ENCODE data around the gene PPP3CA.
"Not testable (repeated sequence)": the region's sequence is repeated elsewhere in the genome, so short reads cannot be mapped to it uniquely, and the experiment has no call there.

PPP3CA gene

GRCh38 chr4:101104312-101105052 is 242.8 kb downstream of the PPP3CA start:
- no peak for TF ChIP-seq Cebpa-rat (IDR thresholded peaks at IDR 0.05)
- Histone ChIP-seq H3K4me1 (peaks cover 40% of the 10 kb centered on the region), H3K27ac (peak overlapping the region; percentile 79), H3K36me3 (peaks cover 14% of the 10 kb centered on the region; the same call in 1 of the 2 replicates), H3K27me3 (no peaks in the 10 kb centered on the region), H3K9ac (peak overlapping the region; percentile 53; the same call in 1 of the 2 replicates), H3K9me3 (no peaks in the 10 kb centered on the region), H3K4me3 (peak overlapping the region; percentile 6; the same call in 1 of the 2 replicates), H3K4me2 (peak overlapping the region; percentile 76), H4K20me1 (no peaks in the 10 kb centered on the region)

GRCh38 chr4:101103381-101104142 is 243.8 kb downstream of the PPP3CA start:
- peak overlapping the region; percentile 6; the same call in 1 of the 2 replicates for H3K4me3 ChIP-seq
- H3K4me1 ChIP-seq: peaks cover 40% of the 10 kb centered on the region
- H3K27ac ChIP-seq: peak overlapping the region; percentile 79
- H3K9ac ChIP-seq: peak overlapping the region; percentile 53; the same call in 1 of the 2 replicates
- H4K20me1 ChIP-seq: no peaks in the 10 kb centered on the region
- H3K36me3 ChIP-seq: peaks cover 11% of the 10 kb centered on the region; the same call in 1 of the 2 replicates
- peak overlapping the region; percentile 76 for H3K4me2 ChIP-seq
- no peak for TF ChIP-seq Cebpa-rat (IDR thresholded peaks at IDR 0.05)
- H3K9me3 ChIP-seq: no peaks in the 10 kb centered on the region
- no peaks in the 10 kb centered on the region for H3K27me3 ChIP-seq

- Histone ChIP-seq H3K27me3 (no peaks in the 10 kb centered on the region), H3K9ac (no peak overlapping the region), H3K9me3 (no peaks in the 10 kb centered on the region), H4K20me1 (no peaks in the 10 kb centered on the region), H3K27ac (peak overlapping the region; percentile 79), H3K4me3 (no peak overlapping the region), H3K4me1 (peaks cover 40% of the 10 kb centered on the region), H3K4me2 (peak overlapping the region; percentile 76), H3K36me3 (0 out of 2 replicates have a peak, but pooled peaks cover 4% of the 10 kb centered on the region)
- TF ChIP-seq Cebpa-rat (IDR thresholded peaks at IDR 0.05): no peak
Measured at GRCh38 chr4:101102114-101102742, 245.1 kb downstream of the PPP3CA start.

- H3K4me3 ChIP-seq: no peak overlapping the region
- no peak for TF ChIP-seq Cebpa-rat (IDR thresholded peaks at IDR 0.05)
- no peaks in the 10 kb centered on the region for H3K27me3 ChIP-seq
- H4K20me1 ChIP-seq: no peaks in the 10 kb centered on the region
- no peak overlapping the region for H3K4me2 ChIP-seq
- H3K9ac ChIP-seq: no peak overlapping the region
- H3K36me3 ChIP-seq: no peaks in the 10 kb centered on the region
- H3K9me3 ChIP-seq: no peaks in the 10 kb centered on the region
- H3K27ac ChIP-seq: no peak overlapping the region
- H3K4me1 ChIP-seq: peaks cover 40% of the 10 kb centered on the region
Measured at GRCh38 chr4:101101072-101101471, 246.3 kb downstream of the PPP3CA start.

- H3K27ac ChIP-seq: no peak overlapping the region
Measured at GRCh38 chr4:101098666-101099400, 248.5 kb downstream of the PPP3CA start.

DNA sequence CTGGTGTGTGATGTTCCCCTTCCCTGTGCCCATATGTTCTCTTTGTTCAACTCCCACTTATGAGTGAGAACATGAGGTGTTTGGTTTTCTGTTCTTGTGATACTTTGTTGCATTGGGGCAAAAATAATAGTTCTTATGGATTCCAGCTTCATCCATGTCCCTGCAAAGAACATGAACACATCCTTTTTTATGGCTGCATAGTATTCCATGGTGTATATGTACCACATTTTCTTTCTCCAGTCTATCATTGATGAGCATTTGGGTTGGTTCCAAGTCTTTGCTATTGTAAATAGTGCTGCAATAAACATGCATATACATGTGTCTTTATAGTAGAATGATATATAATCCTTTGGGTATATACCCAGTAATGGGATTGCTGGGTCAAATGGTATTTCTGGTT is 254.7 kb downstream of the PPP3CA start:
- not testable (repeated sequence) for H3K4me3 ChIP-seq
- peaks cover 14% of the 10 kb centered on the region; the same call in 1 of the 2 replicates for H3K36me3 ChIP-seq

More at GRCh38 chr4:101098666-101099400, 248.5 kb downstream of the PPP3CA start:
- no peaks in the 10 kb centered on the region for H3K9me3 ChIP-seq
- H3K4me1 ChIP-seq: peaks cover 23% of the 10 kb centered on the region
- no peak for TF ChIP-seq Cebpa-rat (IDR thresholded peaks at IDR 0.05)
- no peak overlapping the region for H3K4me2 ChIP-seq
- H3K4me3 ChIP-seq: no peak overlapping the region
- H3K36me3 ChIP-seq: no peaks in the 10 kb centered on the region
- no peaks in the 10 kb centered on the region for H4K20me1 ChIP-seq
- no peak overlapping the region for H3K9ac ChIP-seq
- no peaks in the 10 kb centered on the region for H3K27me3 ChIP-seq

GRCh38 chr4:101089168-101089567 is 258.2 kb downstream of the PPP3CA start:
- Histone ChIP-seq H3K36me3 (peaks cover 22% of the 10 kb centered on the region; the same call in 1 of the 2 replicates), H3K27me3 (no peaks in the 10 kb centered on the region), H3K4me1 (peaks cover 9% of the 10 kb centered on the region), H3K4me2 (no peak overlapping the region), H3K9me3 (0 out of 2 replicates have a peak, but pooled peaks cover 4% of the 10 kb centered on the region), H4K20me1 (no peaks in the 10 kb centered on the region), H3K9ac (no peak overlapping the region), H3K4me3 (no peak overlapping the region), H3K27ac (no peak overlapping the region)
- no peak for TF ChIP-seq Cebpa-rat (IDR thresholded peaks at IDR 0.05)

More for the DNA sequence above, 254.7 kb downstream of the PPP3CA start:
- not testable (repeated sequence) for H4K20me1 ChIP-seq, H3K27me3 ChIP-seq, H3K4me1 ChIP-seq, H3K9ac ChIP-seq, H3K9me3 ChIP-seq, H3K27ac ChIP-seq, H3K4me2 ChIP-seq

GRCh38 chr4:101086801-101087586 is 260.3 kb downstream of the PPP3CA start:
- Histone ChIP-seq H3K9ac (no peak overlapping the region), H3K27me3 (no peaks in the 10 kb centered on the region), H3K27ac (no peak overlapping the region), H3K4me2 (no peak overlapping the region), H3K4me1 (peaks cover 10% of the 10 kb centered on the region), H3K9me3 (no peaks in the 10 kb centered on the region), H3K36me3 (peaks cover 21% of the 10 kb centered on the region), H4K20me1 (no peaks in the 10 kb centered on the region), H3K4me3 (no peak overlapping the region)
- TF ChIP-seq Cebpa-rat (IDR thresholded peaks at IDR 0.05): no peak

All from BLaER1 (cell line).